Measurements from ENCODE around the gene SPAG6. TPM values are rescaled to one million over a fixed set of nuclear protein-coding genes. Genes with fewer than 3 reads are reported as not detected.

The SPAG6 gene
- total and polyA plus RNA-seq, 2 experiments from 2014 or later, result 0.21 TPM; not detected in 1

DNA sequence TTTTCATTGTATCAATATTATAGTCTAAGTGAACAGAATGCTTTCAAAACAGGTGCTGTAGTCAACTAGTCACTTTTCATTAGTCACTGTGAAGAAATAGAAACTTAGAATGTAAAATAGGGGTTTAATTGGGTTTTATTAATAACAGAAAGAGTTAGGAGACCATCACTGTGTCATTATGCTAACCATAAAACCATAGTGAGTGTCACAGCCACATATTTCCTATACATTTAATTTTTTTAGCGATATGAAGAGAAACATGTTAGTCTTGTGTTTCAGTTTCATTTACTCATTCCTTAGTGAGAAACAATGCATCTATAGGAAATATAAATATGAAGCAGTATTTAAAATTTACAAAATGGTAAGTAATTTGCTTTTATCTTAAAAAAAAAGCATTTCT, 22.2 kb downstream of the SPAG6 start:
- no peaks in the 10 kb centered on the region for H4K20me1 ChIP-seq (replicated peaks; ENCODE audit: insufficient read depth)
- no peaks in the 10 kb centered on the region for H3K27me3 Mint-ChIP-seq (ENCODE audit: insufficient read depth, low read depth, poor library complexity)
- H3K9me3 Mint-ChIP-seq, result no peaks in the 10 kb centered on the region
- H3K27ac Mint-ChIP-seq, result no peak overlapping the region
- no peak overlapping the region for H3K4me3 Mint-ChIP-seq
- H3K4me1 Mint-ChIP-seq, result no peaks in the 10 kb centered on the region
- H3K4me1 ChIP-seq (ENCODE audit: insufficient read depth), result no peaks in the 10 kb centered on the region
- ATAC-seq (no peak), DNase-seq (ENCODE audit: low spot score) (no peak)
- no peaks in the 10 kb centered on the region for H3K79me2 ChIP-seq (replicated peaks; ENCODE audit: insufficient read depth)
- H3K4me3 ChIP-seq, result no peak overlapping the region
- H3F3A ChIP-seq (replicated peaks; ENCODE audit: low read depth), result no peaks in the 10 kb centered on the region
- no peak overlapping the region for H3K27ac ChIP-seq (ENCODE audit: low read depth)
- TF ChIP-seq STAT1 (IDR thresholded peaks at IDR 0.05; ENCODE audit: unreplicated experiment), result no peak
- TF ChIP-seq EZH2phosphoT487 (IDR thresholded peaks at IDR 0.05; ENCODE audit: unreplicated experiment), result no peak
- no peak for TF ChIP-seq CREB1 (CRISPR knock-in tag; IDR thresholded peaks at IDR 0.05; ENCODE audit: low read depth)
- H3K9me2 ChIP-seq (ENCODE audit: insufficient read depth), result no peaks in the 10 kb centered on the region
- no peaks in the 10 kb centered on the region for H3K36me3 ChIP-seq (ENCODE audit: insufficient read depth)
- H3K4me2 ChIP-seq, result no peak overlapping the region
- H3K27me3 ChIP-seq (ENCODE audit: insufficient read depth), result no peaks in the 10 kb centered on the region
- H2AFZ ChIP-seq, result no peak overlapping the region
- H3K36me3 Mint-ChIP-seq (ENCODE audit: low read depth), result no peaks in the 10 kb centered on the region

DNA sequence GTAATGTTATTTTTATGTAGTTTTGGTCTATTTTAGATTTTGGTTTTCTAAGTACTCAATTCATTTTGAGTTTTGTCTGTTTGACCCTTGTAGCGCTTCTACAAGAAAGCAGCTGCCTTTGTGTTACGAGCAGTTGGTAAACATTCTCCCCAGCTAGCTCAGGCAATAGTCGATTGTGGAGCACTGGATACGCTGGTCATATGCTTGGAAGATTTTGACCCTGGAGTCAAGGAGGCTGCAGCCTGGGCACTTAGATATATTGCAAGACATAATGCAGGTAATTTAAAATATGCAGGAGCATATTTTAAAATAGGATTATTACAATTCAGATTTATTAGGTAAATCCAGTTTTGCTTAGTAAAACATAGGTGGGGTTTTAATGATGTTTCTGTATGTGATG, 23.1 kb downstream of the SPAG6 start:
- Mint-ChIP-seq H3K4me1 (no peaks in the 10 kb centered on the region), H3K9me3 (no peaks in the 10 kb centered on the region), H3K27ac (no peak overlapping the region), H3K36me3 (ENCODE audit: low read depth) (no peaks in the 10 kb centered on the region), H3K27me3 (ENCODE audit: insufficient read depth, low read depth, poor library complexity) (no peaks in the 10 kb centered on the region), H3K4me3 (no peak overlapping the region)
- no peaks in the 10 kb centered on the region for H3K36me3 ChIP-seq (ENCODE audit: insufficient read depth)
- no peak overlapping the region for H2AFZ ChIP-seq
- H4K20me1 ChIP-seq (replicated peaks; ENCODE audit: insufficient read depth), result no peaks in the 10 kb centered on the region
- H3K9me2 ChIP-seq (ENCODE audit: insufficient read depth), result no peaks in the 10 kb centered on the region
- no peak for ATAC-seq
- no peak overlapping the region for H3K4me2 ChIP-seq
- no peaks in the 10 kb centered on the region for H3K4me1 ChIP-seq (ENCODE audit: insufficient read depth)
- no peak for TF ChIP-seq ETS1 (IDR thresholded peaks at IDR 0.05)
- TF ChIP-seq POLR2AphosphoS5 (IDR thresholded peaks at IDR 0.05; ENCODE audit: low read depth), result no peak
- no peak for TF ChIP-seq REST (IDR thresholded peaks at IDR 0.05; ENCODE audit: unreplicated experiment)
- no peak for TF ChIP-seq ZNF114 (CRISPR knock-in tag; IDR thresholded peaks at IDR 0.05)
- no peak for TF ChIP-seq ZNF331 (CRISPR knock-in tag; IDR thresholded peaks at IDR 0.05; ENCODE audit: low read depth)
- TF ChIP-seq CREB1 (CRISPR knock-in tag; IDR thresholded peaks at IDR 0.05; ENCODE audit: low read depth), result no peak
- TF ChIP-seq EZH2phosphoT487 (IDR thresholded peaks at IDR 0.05; ENCODE audit: unreplicated experiment), result no peak
- TF ChIP-seq STAT1 (IDR thresholded peaks at IDR 0.05; ENCODE audit: unreplicated experiment), result no peak
- no peak for TF ChIP-seq CTCF (conservative IDR thresholded peaks at IDR 0.05; ENCODE audit: low read depth in 2 of 2)
- no peak overlapping the region for H3K27ac ChIP-seq (ENCODE audit: low read depth)
- no peaks in the 10 kb centered on the region for H3F3A ChIP-seq (replicated peaks; ENCODE audit: low read depth)
- no peaks in the 10 kb centered on the region for H3K79me2 ChIP-seq (replicated peaks; ENCODE audit: insufficient read depth)
- H3K4me3 ChIP-seq, result no peak overlapping the region
- DNase-seq (ENCODE audit: low spot score), result no peak
- no peaks in the 10 kb centered on the region for H3K27me3 ChIP-seq (ENCODE audit: insufficient read depth)
